Measurements from ENCODE around the gene NUDT15.

DNA sequence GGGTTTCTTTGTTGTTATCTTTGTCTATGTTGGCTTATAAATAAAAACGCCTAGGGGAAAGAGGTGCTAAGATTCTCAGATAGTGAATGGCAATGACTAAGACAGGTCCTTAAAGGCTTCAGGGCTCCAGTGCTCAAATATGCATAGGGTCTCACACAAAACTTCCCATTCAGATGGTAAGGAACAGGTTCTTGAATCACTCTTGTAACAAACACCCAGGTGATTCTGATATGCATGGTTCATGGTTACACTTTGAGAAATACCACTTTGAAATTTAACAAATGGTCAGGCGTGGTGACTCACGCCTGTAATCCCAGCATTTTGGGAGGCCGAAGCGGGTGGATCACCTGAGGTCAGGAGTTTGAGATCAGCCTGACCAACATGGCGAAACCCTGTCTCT, 17.1 kb downstream of the NUDT15 start:
- TF ChIP-seq, protein P1, sequence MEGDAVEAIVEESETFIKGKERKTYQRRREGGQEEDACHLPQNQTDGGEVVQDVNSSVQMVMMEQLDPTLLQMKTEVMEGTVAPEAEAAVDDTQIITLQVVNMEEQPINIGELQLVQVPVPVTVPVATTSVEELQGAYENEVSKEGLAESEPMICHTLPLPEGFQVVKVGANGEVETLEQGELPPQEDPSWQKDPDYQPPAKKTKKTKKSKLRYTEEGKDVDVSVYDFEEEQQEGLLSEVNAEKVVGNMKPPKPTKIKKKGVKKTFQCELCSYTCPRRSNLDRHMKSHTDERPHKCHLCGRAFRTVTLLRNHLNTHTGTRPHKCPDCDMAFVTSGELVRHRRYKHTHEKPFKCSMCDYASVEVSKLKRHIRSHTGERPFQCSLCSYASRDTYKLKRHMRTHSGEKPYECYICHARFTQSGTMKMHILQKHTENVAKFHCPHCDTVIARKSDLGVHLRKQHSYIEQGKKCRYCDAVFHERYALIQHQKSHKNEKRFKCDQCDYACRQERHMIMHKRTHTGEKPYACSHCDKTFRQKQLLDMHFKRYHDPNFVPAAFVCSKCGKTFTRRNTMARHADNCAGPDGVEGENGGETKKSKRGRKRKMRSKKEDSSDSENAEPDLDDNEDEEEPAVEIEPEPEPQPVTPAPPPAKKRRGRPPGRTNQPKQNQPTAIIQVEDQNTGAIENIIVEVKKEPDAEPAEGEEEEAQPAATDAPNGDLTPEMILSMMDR (IDR thresholded peaks at IDR 0.05; ENCODE audit: borderline replicate concordance, extremely low read depth, low read length, poor library complexity, severe bottlenecking), result no peak
- no peak for TF ChIP-seq EZH2 (IDR thresholded peaks at IDR 0.05; ENCODE audit: borderline replicate concordance, low read depth, low read length, severe bottlenecking)
